PC-3 (cell line): ENCODE data around the gene ASCL2. TPM values are rescaled to one million over a fixed set of nuclear protein-coding genes. Genes with fewer than 3 reads are reported as not detected.

Experiments used
- ATAC-seq: fragments of 200-7000 bp; cut with Tn5 transposase; 2 replicates; pipeline ENCODE4 v1.9.1; 2020; ENCODE audit warnings: mild to moderate bottlenecking, moderate library complexity
- BruUV-seq: library from RNA; stranded (reverse); fragments of 400-500 nt; replicated peaks from 2 replicates; lab custom pipeline; 2021; lab: Mats Ljungman, UMichigan
- CTCF ChIA-PET: fragments of 300-600 bp; sonication (Branson Sonifier 250); formaldehyde crosslinking; loops from one replicate; lab custom pipeline; 2022; ENCODE audit warnings: antibody characterized with exemption; lab: Charles Lee
- POLR2A ChIA-PET: fragments of 300-600 bp; sonication (Branson Sonifier 250); formaldehyde crosslinking; loops from one replicate; lab custom pipeline; 2022; ENCODE audit warnings: antibody characterized with exemption; ENCODE audit not compliant: unreplicated experiment; lab: Charles Lee
- DNase-seq: peaks from one replicate; pipeline ENCODE4 v3.0.0-alpha.2; 2015
- H2AFZ ChIP-seq: fragments of 300-600 bp; sonication (generic); 2 replicates; pipeline ENCODE4 v1.6.0; 2016; ENCODE audit warnings: antibody characterized with exemption, low read length
- H3F3A ChIP-seq: fragments of 300-600 bp; sonication (generic); one replicate; pipeline ENCODE4 v1.6.0; 2017; ENCODE audit warnings: antibody characterized with exemption, low read length, control low read depth, mild to moderate bottlenecking; ENCODE audit not compliant: unreplicated experiment
- H3K27ac ChIP-seq: fragments of 300-600 bp; sonication (generic); 2 replicates; pipeline ENCODE4 v1.5.1; 2016; ENCODE audit warnings: mild to moderate bottlenecking, low read length
- H3K27me3 ChIP-seq: fragments of 300-600 bp; sonication (generic); 2 replicates; pipeline ENCODE4 v1.6.1; 2016; ENCODE audit warnings: low read length, mixed read lengths
- H3K36me3 ChIP-seq: fragments of 300-600 bp; sonication (generic); 2 replicates; pipeline ENCODE4 v1.6.1; 2016; ENCODE audit warnings: low read depth, mixed run types, low read length, mixed read lengths
- H3K4me1 ChIP-seq: fragments of 300-600 bp; sonication (generic); 2 replicates; pipeline ENCODE4 v1.5.1; 2016; ENCODE audit warnings: low read length; ENCODE audit not compliant: insufficient read depth
- H3K4me2 ChIP-seq: fragments of 300-600 bp; sonication (generic); 2 replicates; pipeline ENCODE4 v1.6.0; 2016; ENCODE audit warnings: low read length
- H3K4me3 ChIP-seq: fragments of 300-600 bp; sonication (generic); 2 replicates; pipeline ENCODE4 v1.5.1; 2016; ENCODE audit warnings: mild to moderate bottlenecking, low read length, mixed read lengths
- H3K79me2 ChIP-seq: fragments of 300-600 bp; sonication (generic); 2 replicates; pipeline ENCODE4 v1.6.1; 2017; ENCODE audit warnings: low read length, mixed read lengths
- H3K9ac ChIP-seq: fragments of 300-600 bp; sonication (generic); 2 replicates; pipeline ENCODE4 v1.6.0; 2016; ENCODE audit warnings: mild to moderate bottlenecking, low read length
- H3K9me2 ChIP-seq: fragments of 300-600 bp; sonication (generic); replicated peaks from 2 replicates; pipeline ENCODE4 v1.6.1; 2016; ENCODE audit warnings: mixed run types, low read length, mixed read lengths
- H3K9me3 ChIP-seq: fragments of 300-600 bp; sonication (generic); 2 replicates; pipeline ENCODE4 v1.6.1; 2016; ENCODE audit warnings: low read length, mixed read lengths
- H4K20me1 ChIP-seq: fragments of 300-600 bp; sonication (generic); 2 replicates; pipeline ENCODE4 v1.6.1; 2016; ENCODE audit warnings: low read length, mixed read lengths
- CTCF ChIP-seq: fragments of 300-600 bp; sonication (generic); conservative IDR thresholded peaks from 2 replicates; pipeline ENCODE4 v1.5.1; 2017; ENCODE audit warnings: antibody characterized with exemption, low read depth, mild to moderate bottlenecking, low read length
- EZH2 ChIP-seq: fragments of 300-600 bp; sonication (generic); IDR thresholded peaks from one replicate; pipeline ENCODE4 v1.6.1; 2017; ENCODE audit warnings: antibody characterized with exemption, mild to moderate bottlenecking, low read length; ENCODE audit not compliant: unreplicated experiment
- EZH2phosphoT487 ChIP-seq: fragments of 300-600 bp; sonication (generic); IDR thresholded peaks from 2 replicates; pipeline ENCODE4 v1.6.1; 2018; ENCODE audit warnings: mild to moderate bottlenecking, antibody characterized with exemption, low read length, borderline replicate concordance
- intact Hi-C: fragments of 100-400 bp; cut with micrococcal nuclease; formaldehyde crosslinking; loops from 2 replicates; pipeline ENCODE4 v1.9.0; 2023
- total RNA-seq: library from RNA; depleted of rRNA; stranded (reverse); fragments of >200 nt; gene quantifications from 2 replicates; pipeline ENCODE4 v1.2.3, GENCODE V29; 2014; rRNA removed

ASCL2 gene
- total RNA-seq, 1 experiment from 2014 or later, result 1.1 TPM

GRCh38 chr11:2220173-2220771 lies 50.1 kb downstream of the ASCL2 start:
- Histone ChIP-seq H3K27me3 (peaks cover 18% of the 10 kb centered on the region), H2AFZ (no peak overlapping the region), H3K9me2 (no peaks in the 10 kb centered on the region), H3K27ac (no peak overlapping the region), H3K9ac (no peak overlapping the region), H3F3A (no peaks in the 10 kb centered on the region), H3K36me3 (no peaks in the 10 kb centered on the region), H4K20me1 (no peaks in the 10 kb centered on the region), H3K4me3 (no peak overlapping the region), H3K4me1 (no peaks in the 10 kb centered on the region), H3K4me2 (no peak overlapping the region), H3K9me3 (no peaks in the 10 kb centered on the region), H3K79me2 (no peaks in the 10 kb centered on the region)
- TF ChIP-seq CTCF, result no peak
- no peak for TF ChIP-seq EZH2phosphoT487
- TF ChIP-seq EZH2, result no peak
- CTCF ChIA-PET, result no interaction called here
- no TSS peak for BruUV-seq
- DNase-seq (no peak), ATAC-seq (no peak)
- POLR2A ChIA-PET, result no interaction called here
- intact Hi-C loops, result no loop called here

DNA sequence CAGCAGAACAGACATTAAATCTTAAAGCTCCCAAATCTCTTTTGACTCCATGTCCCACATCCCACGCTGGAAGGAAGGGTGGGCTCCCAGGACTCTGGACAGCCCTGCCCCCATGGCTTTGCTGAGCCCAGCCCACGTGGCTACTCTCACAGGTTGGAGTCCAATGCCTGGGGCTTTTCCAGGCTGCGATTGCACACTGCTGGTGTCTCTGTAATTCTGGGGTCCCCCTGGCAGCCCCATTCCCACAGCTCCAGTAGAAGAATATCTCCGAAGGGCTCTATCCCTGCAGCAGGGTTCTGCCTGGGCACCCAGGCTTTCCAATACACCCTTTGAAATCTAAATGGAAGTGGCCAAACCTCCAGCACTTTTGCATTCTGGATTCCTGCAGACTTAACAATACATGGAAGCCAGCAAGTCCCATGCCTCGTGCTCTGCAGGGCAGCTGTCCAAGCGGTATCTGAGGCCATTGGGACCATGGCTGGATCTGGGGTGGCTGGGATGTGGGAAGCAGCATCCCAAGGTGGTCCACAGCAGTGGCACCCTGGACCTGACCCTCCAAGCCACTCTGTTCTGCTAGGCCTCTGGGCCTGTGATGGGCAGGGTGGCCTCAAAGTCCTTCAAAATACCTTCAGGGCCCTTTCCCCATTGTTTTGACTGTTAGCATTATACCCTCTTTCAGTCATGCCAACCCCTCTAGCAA lies 50.9 kb downstream of the ASCL2 start:
- intact Hi-C loops, result no loop called here
- no peak overlapping the region for H3K9ac ChIP-seq
- no peak overlapping the region for H3K4me3 ChIP-seq
- ATAC-seq (no peak), DNase-seq (no peak)
- no peak overlapping the region for H3K27ac ChIP-seq
- peaks cover 17% of the 10 kb centered on the region for H3K27me3 ChIP-seq
- BruUV-seq, result no TSS peak
- CTCF ChIA-PET, result no interaction called here
- no peaks in the 10 kb centered on the region for H3K36me3 ChIP-seq
- no peaks in the 10 kb centered on the region for H3K9me2 ChIP-seq
- H2AFZ ChIP-seq, result no peak overlapping the region
- no peaks in the 10 kb centered on the region for H3K79me2 ChIP-seq
- no peaks in the 10 kb centered on the region for H3F3A ChIP-seq
- no peak for TF ChIP-seq EZH2
- no peak for TF ChIP-seq CTCF
- TF ChIP-seq EZH2phosphoT487, result no peak
- H4K20me1 ChIP-seq, result no peaks in the 10 kb centered on the region
- POLR2A ChIA-PET, result no interaction called here
- no peaks in the 10 kb centered on the region for H3K9me3 ChIP-seq
- no peaks in the 10 kb centered on the region for H3K4me1 ChIP-seq
- H3K4me2 ChIP-seq, result no peak overlapping the region

Other genes with a start within 250 kb of the ASCL2 start
- gene IGF2, start 131.2 kb downstream of the ASCL2 start, total RNA-seq, result 5.0 and 5.1 TPM in 2 replicates
- not detected in 2 replicates for gene INS, start 109.4 kb downstream of the ASCL2 start, total RNA-seq
- 8.3 and 11.2 TPM in 2 replicates for gene TH, start 98.8 kb downstream of the ASCL2 start, total RNA-seq
- not detected in 2 replicates for gene C11orf21, start 31.3 kb upstream of the ASCL2 start, total RNA-seq
- not detected in 2 replicates for gene TSPAN32, start 31.4 kb upstream of the ASCL2 start, total RNA-seq
- 134 and 140 TPM in 2 replicates for gene CD81, start 106.7 kb upstream of the ASCL2 start, total RNA-seq
- gene TSSC4, start 130.2 kb upstream of the ASCL2 start, total RNA-seq, result 88.3 and 98.5 TPM in 2 replicates
- 0.06 TPM in 1 of 2 replicates, not detected in the other for gene TRPM5, start 173.9 kb upstream of the ASCL2 start, total RNA-seq
- 0.40 and 3.0 TPM in 2 replicates for gene KCNQ1, start 174.4 kb upstream of the ASCL2 start, total RNA-seq